Tibial nerve (tissue), 3 donors: ENCODE data around the gene OLA1.

Source experiments
- CTCF ChIP-seq, 5 experiments: fragments of 200-600 bp in 3 of 5; fragments of 450-650 bp in 2 of 5; sonication (generic) in 3 of 5; IDR thresholded peaks; one replicate each; pipeline ENCODE4 v1.5.1; 2016 to 2019; ENCODE audit warnings: antibody characterized with exemption in 5 of 5, mild to moderate bottlenecking in 3 of 5, moderate library complexity in 2 of 5
- POLR2A ChIP-seq, 2 donors: fragments of 450-650 bp; IDR thresholded peaks; one replicate each; pipeline ENCODE4 v1.6.1; 2017; ENCODE audit warnings: antibody characterized with exemption in 2 of 2, mild to moderate bottlenecking in 2 of 2, moderate library complexity in 2 of 2

DNA sequence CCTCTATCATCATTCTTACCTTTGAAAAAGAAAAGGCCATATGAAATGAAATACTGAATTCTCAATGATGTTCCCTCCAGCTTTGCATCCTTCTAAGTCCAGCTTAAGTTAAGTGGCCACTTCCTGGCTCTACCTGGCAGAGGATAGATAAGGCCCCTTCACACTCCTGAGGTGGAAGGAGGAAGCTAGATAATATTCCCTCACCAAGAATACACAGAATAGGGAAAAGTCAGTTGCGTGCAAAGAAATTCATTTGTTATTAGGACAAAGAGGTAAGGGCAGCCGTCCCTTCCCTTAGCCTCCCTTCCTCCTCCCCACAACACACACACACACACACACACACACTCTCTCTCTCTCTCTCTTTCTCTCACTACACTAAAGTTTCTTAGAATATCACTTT, 37.5 kb downstream of the OLA1 start:
- TF ChIP-seq POLR2A (IDR thresholded peaks at IDR 0.05) = no peak
- TF ChIP-seq CTCF (IDR thresholded peaks at IDR 0.05) = no peak
